Activated T-cell treated with anti-CD3 and anti-CD28 coated beads, Interleukin-2, amount 50 U/mL, for 72 hours (primary cell): ENCODE results near the gene EXOC4. TPM values are rescaled to one million over a fixed set of nuclear protein-coding genes. Genes with fewer than 3 reads are reported as not detected.
"Not testable (repeated sequence)": the region's sequence is repeated elsewhere in the genome, so short reads cannot be mapped to it uniquely, and the experiment has no call there.

Experiments used
- ATAC-seq, 2 donors: fragments of 150-1000 bp; cut with Tn5 transposase; replicated peaks in 1 of 2; 2 replicates each; pipeline ENCODE4 v1.10.0; 2021; ENCODE audit warnings: moderate library complexity in 2 of 2, mild to moderate bottlenecking in 1 of 2
- DNase-seq, 2 donors: peaks; one replicate each; pipeline ENCODE4 v3.0.0; 2021 to 2022; ENCODE audit warnings: mixed read lengths in 1 of 2
- H3K27ac Mint-ChIP-seq: one replicate; pipeline ENCODE4 v1.8.0; 2022; ENCODE audit warnings: mild to moderate bottlenecking, moderate library complexity, mixed read lengths
- H3K27me3 Mint-ChIP-seq: one replicate; pipeline ENCODE4 v1.8.0; 2022; ENCODE audit warnings: low read depth, mixed read lengths
- H3K36me3 Mint-ChIP-seq, 2 donors: one replicate each; pipeline ENCODE4 v1.8.0; 2022; ENCODE audit warnings: mixed read lengths in 2 of 2, mild to moderate bottlenecking in 1 of 2; ENCODE audit not compliant: insufficient read depth in 2 of 2
- H3K4me1 Mint-ChIP-seq: one replicate; pipeline ENCODE4 v1.8.0; 2022; ENCODE audit warnings: low read depth, mixed read lengths
- H3K4me3 Mint-ChIP-seq, 2 donors: one replicate each; pipeline ENCODE4 v1.8.0; 2022; ENCODE audit warnings: mild to moderate bottlenecking in 2 of 2, mixed read lengths in 2 of 2, moderate library complexity in 2 of 2
- H3K9me3 Mint-ChIP-seq, 2 donors: one replicate each; pipeline ENCODE4 v1.8.0; 2022; ENCODE audit warnings: mixed read lengths in 2 of 2
- total RNA-seq, 2 donors: library from RNA; stranded (reverse); gene quantifications; one replicate each; pipeline ENCODE4 v1.2.3, GENCODE V29; 2022

Gene EXOC4
- total RNA-seq, 2 donors from 2014 or later: 74.1 to 76.3 TPM

- Mint-ChIP-seq H3K27me3 (no peaks in the 10 kb centered on the region), H3K4me1 (no peaks in the 10 kb centered on the region), H3K4me3 (no peak overlapping the region), H3K9me3 (peaks cover 0 to 2% of the 10 kb centered on the region in 2 donors), H3K36me3 (no peaks in the 10 kb centered on the region), H3K27ac (no peak overlapping the region)
- ATAC-seq (no peak), DNase-seq (no peak)
Measured at GRCh38 chr7:133886086-133886485, 633.2 kb downstream of the EXOC4 start.

GRCh38 chr7:133886797-133887196, 633.9 kb downstream of the EXOC4 start:
- Mint-ChIP-seq H3K4me3 (no peak overlapping the region), H3K36me3 (no peaks in the 10 kb centered on the region), H3K27me3 (no peaks in the 10 kb centered on the region), H3K4me1 (no peaks in the 10 kb centered on the region), H3K9me3 (no peaks in the 10 kb centered on the region), H3K27ac (no peak overlapping the region)
- DNase-seq (no peak), ATAC-seq (no peak)

DNA sequence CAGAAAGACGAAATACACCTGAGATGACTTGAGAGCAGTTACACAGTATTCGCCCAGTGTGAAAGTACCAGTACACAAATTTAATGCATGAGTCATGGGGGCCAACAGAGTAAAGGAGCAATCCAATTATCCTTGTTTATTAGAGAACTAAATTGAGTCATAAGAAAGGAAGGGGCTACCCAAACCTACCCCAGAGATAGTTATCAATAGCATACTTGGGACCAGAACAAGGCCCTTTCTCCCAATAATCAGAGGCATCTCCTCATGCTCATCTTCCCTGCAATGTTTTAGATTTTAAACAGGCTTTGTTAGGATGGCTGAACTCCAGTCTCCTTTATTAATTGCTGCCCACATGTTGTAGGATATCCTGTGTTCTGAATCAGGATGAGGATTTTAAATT, 634.6 kb downstream of the EXOC4 start:
- Mint-ChIP-seq H3K36me3 (no peaks in the 10 kb centered on the region), H3K9me3 (no peaks in the 10 kb centered on the region), H3K27me3 (no peaks in the 10 kb centered on the region), H3K4me1 (no peaks in the 10 kb centered on the region), H3K4me3 (no peak overlapping the region), H3K27ac (no peak overlapping the region)
- DNase-seq (no peak), ATAC-seq (no peak)

GRCh38 chr7:133888061-133888930, 635.4 kb downstream of the EXOC4 start:
- H3K27me3 Mint-ChIP-seq: no peaks in the 10 kb centered on the region
- H3K36me3 Mint-ChIP-seq: no peaks in the 10 kb centered on the region
- H3K9me3 Mint-ChIP-seq: no peaks in the 10 kb centered on the region
- H3K4me1 Mint-ChIP-seq: no peaks in the 10 kb centered on the region
- no peak overlapping the region for H3K27ac Mint-ChIP-seq
- no peak for DNase-seq
- H3K4me3 Mint-ChIP-seq: no peak overlapping the region
- ATAC-seq: no peak

DNA sequence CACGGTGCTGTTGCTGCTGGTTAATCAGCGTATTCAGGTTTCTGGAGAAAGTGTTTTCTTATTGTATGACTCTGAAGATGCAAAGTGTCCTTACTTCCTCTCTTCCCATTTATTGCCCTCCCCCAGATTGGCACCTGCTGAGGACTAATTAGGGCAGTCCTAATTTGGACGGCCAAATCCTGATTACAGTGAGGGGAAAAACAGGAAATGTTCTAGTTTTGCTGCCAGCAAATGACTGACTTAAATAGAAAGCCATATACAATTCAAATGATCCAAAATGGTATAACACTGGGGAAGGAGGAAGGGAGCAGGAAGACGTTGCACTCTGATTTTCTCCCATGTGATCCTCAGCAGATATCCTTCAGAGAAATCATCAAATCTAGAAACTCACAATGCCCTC, 651.9 kb downstream of the EXOC4 start:
- Mint-ChIP-seq H3K4me1 (no peaks in the 10 kb centered on the region), H3K36me3 (peaks cover 2 to 9% of the 10 kb centered on the region in 2 donors), H3K9me3 (no peaks in the 10 kb centered on the region), H3K27me3 (no peaks in the 10 kb centered on the region), H3K27ac (no peak overlapping the region), H3K4me3 (no peak overlapping the region)
- no peak for DNase-seq
- ATAC-seq: no peak

DNA sequence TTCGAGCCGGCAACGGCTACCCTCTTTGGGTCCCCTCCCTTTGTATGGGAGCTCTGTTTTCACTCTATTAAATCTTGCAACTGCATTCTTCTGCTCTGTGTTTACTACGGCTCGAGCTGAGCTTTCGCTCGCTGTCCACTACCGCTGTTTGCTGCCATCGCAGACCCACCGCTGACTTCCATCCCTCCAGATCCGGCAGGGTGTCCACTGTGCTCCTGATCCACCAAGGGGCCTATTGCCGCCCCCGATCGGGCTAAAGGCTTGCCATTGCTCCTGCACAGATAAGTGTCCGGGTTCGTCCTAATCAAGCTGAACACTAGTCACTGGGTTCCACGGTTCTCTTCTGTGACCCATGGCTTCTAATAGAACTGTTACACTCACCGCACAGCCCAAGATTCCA, 653.7 kb downstream of the EXOC4 start:
- not testable (repeated sequence) for H3K9me3 Mint-ChIP-seq, H3K4me3 Mint-ChIP-seq, DNase-seq, H3K27me3 Mint-ChIP-seq, H3K36me3 Mint-ChIP-seq, H3K27ac Mint-ChIP-seq, H3K4me1 Mint-ChIP-seq, ATAC-seq

DNA sequence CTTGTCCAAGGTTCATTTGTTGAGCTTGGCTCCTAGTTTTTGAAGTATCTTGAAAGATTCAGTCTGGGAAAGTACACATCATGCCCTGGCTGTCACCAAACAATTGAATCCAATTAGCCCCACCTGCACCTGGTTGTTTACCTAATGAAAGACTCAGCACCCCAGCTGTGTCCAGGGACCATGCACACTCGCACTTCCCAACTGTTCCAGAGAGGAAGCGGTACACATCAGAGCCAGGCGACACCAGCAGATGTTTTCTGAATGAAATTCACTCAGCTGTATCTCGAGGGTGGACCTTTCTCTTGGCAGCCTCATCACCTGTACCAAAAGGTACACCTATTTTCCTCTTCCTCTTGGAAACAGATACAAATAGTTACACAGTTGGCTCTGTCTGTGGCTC, 657.9 kb downstream of the EXOC4 start:
- H3K9me3 Mint-ChIP-seq: no peaks in the 10 kb centered on the region
- H3K36me3 Mint-ChIP-seq: peaks cover 1 to 5% of the 10 kb centered on the region in 2 donors
- no peaks in the 10 kb centered on the region for H3K27me3 Mint-ChIP-seq
- no peak overlapping the region for H3K27ac Mint-ChIP-seq
- DNase-seq (no peak), ATAC-seq (no peak)
- no peak overlapping the region for H3K4me3 Mint-ChIP-seq
- peaks cover 7% of the 10 kb centered on the region for H3K4me1 Mint-ChIP-seq

GRCh38 chr7:133911724-133912123, 658.8 kb downstream of the EXOC4 start:
- Mint-ChIP-seq H3K9me3 (no peaks in the 10 kb centered on the region), H3K27ac (no peak overlapping the region)

DNA sequence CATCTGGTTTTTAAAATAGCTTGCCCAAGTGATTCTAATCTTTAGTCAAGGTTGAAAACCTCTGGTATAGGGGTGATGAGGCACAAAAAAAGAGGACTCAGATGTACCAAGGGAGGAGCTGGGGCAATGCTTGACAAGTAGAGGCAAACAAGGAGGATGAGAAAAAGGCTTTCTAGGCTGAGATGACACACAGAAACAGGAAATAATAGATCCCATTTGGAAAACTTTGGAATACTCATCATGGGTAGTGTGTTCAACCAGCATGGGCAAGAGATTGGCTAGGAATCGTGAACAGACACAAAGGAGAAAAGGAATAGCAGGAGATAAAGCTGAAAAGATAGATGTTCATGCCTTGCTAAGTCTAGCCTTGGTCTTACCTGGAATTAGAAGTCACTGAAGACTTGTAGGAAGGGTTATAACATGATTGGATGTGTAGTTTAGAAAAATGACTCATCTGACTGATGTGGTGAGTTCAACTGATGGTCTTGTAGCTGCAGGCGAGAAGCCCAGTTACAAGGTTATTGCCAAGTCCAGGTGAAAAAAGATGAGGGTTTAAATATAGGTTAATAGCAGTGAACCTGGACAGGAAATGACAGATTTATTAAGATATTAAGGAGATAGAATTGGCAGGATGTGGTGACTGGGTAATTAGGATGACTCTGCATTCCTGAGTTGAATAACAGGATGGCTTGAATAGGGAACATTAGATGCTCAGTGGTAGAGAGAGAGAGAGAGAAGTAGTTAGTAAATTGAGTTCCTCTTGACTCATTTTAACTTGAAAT, 660.2 kb downstream of the EXOC4 start:
- no peak overlapping the region for H3K27ac Mint-ChIP-seq
- ATAC-seq (no peak), DNase-seq (no peak)
- peaks cover 7% of the 10 kb centered on the region for H3K4me1 Mint-ChIP-seq
- no peaks in the 10 kb centered on the region for H3K27me3 Mint-ChIP-seq
- H3K9me3 Mint-ChIP-seq: peaks cover 0 to 3% of the 10 kb centered on the region in 2 donors
- H3K4me3 Mint-ChIP-seq: no peak overlapping the region
- H3K36me3 Mint-ChIP-seq: peaks cover 4 to 8% of the 10 kb centered on the region in 2 donors

More at GRCh38 chr7:133911724-133912123, 658.8 kb downstream of the EXOC4 start:
- Mint-ChIP-seq H3K4me3 (no peak overlapping the region), H3K36me3 (peaks cover 1 to 5% of the 10 kb centered on the region in 2 donors), H3K27me3 (no peaks in the 10 kb centered on the region), H3K4me1 (peaks cover 7% of the 10 kb centered on the region)
- DNase-seq (no peak), ATAC-seq (peak in 1 of 2 donors; percentile 51)

GRCh38 chr7:133916621-133917020, 663.7 kb downstream of the EXOC4 start:
- no peak overlapping the region for H3K4me3 Mint-ChIP-seq
- H3K9me3 Mint-ChIP-seq: peaks cover 7 to 13% of the 10 kb centered on the region in 2 donors
- no peak for ATAC-seq
- H3K36me3 Mint-ChIP-seq: peaks cover 11 to 18% of the 10 kb centered on the region in 2 donors
- peaks cover 7% of the 10 kb centered on the region for H3K4me1 Mint-ChIP-seq
- H3K27ac Mint-ChIP-seq: no peak overlapping the region
- H3K27me3 Mint-ChIP-seq: no peaks in the 10 kb centered on the region
- DNase-seq: no peak

- Mint-ChIP-seq H3K9me3 (peaks cover 9 to 16% of the 10 kb centered on the region in 2 donors), H3K27me3 (no peaks in the 10 kb centered on the region), H3K4me3 (no peak overlapping the region), H3K27ac (no peak overlapping the region), H3K4me1 (no peaks in the 10 kb centered on the region), H3K36me3 (peaks cover 17 to 22% of the 10 kb centered on the region in 2 donors)
- no peak for DNase-seq
- no peak for ATAC-seq
Measured at GRCh38 chr7:133919810-133920209, 666.9 kb downstream of the EXOC4 start.

DNA sequence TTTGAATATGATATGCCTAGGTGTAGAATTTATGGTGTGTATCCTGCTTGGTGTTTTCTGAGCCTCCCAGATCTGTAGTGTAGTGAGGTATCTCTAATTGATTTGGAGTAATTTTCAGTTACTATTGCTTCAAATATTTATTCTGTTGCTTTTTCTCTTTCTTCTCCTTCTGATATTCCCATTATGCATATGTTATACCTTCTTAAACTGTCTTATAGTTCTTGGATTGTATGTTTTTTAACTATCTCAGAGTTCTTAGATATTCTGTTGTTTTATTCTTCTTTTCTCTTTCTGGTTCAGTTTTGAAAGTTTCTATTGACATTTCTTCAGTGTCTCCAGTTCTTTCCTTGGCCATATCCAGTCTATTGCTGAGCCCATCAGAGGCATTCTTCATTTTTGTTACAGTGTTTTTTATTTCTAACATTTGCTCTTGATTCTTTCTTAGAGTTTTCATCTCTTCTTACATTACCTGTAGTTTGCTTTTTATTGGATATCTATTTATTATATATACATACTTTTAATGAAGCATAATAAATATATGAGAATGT, 668.8 kb downstream of the EXOC4 start:
- no peak for ATAC-seq
- Mint-ChIP-seq H3K27me3 (no peaks in the 10 kb centered on the region), H3K36me3 (peaks cover 17 to 22% of the 10 kb centered on the region in 2 donors), H3K9me3 (peaks cover 9 to 16% of the 10 kb centered on the region in 2 donors), H3K4me1 (no peaks in the 10 kb centered on the region), H3K4me3 (no peak overlapping the region), H3K27ac (peak overlapping the region; percentile 65)
- no peak for DNase-seq

DNA sequence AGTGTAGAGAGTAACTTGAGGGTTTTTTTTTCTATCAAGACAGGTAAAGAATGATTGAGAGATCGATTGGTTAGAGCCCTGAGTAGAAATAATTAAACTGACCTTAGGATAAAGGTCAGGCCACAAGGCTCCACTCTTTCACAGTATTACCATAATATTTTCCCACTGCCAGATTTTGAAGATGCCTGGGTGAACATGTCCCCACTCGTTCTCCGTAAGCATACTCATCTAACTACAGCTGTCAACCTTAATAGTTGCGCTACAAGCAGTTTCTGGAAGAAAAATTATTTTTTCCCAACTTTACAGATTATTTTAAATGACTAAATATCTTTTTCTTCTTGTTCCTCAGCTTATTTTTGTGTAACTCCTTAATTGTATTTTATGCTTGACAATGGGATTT, 671.1 kb downstream of the EXOC4 start:
- H3K4me1 Mint-ChIP-seq: no peaks in the 10 kb centered on the region
- H3K27me3 Mint-ChIP-seq: no peaks in the 10 kb centered on the region
- peaks cover 14 to 20% of the 10 kb centered on the region in 2 donors for H3K36me3 Mint-ChIP-seq
- peaks cover 9 to 13% of the 10 kb centered on the region in 2 donors for H3K9me3 Mint-ChIP-seq
- DNase-seq (no peak), ATAC-seq (no peak)
- no peak overlapping the region for H3K4me3 Mint-ChIP-seq
- no peak overlapping the region for H3K27ac Mint-ChIP-seq
